Activated naive CD4-positive, alpha-beta T cell treated with anti-CD3 and anti-CD28 coated beads, Interleukin-2, amount 10 ng/mL, durations not matched to agents 5 hours and 36 hours (primary cell): ENCODE data around the gene RADX. TPM values are rescaled to one million over a fixed set of nuclear protein-coding genes. Genes with fewer than 3 reads are reported as not detected.

Experiments used
- microRNA-seq: library from miRNA; unstranded; fragments of <30 nt; microRNA quantifications from one replicate; pipeline ENCODE4 v1.2.0, GENCODE V29; 2022; ENCODE audit warnings: borderline microRNAs expressed, borderline replicate concordance
- total RNA-seq, 2 experiments: library from RNA; stranded (reverse); gene quantifications; one replicate each; pipeline ENCODE4 v1.2.3, GENCODE V29; 2021

The RADX gene
- 1 to 10 TPM; 5.9 to 6.0 TPM for total RNA-seq

GRCh38 chrX:106611679-106612392, at the start of gene RADX:
TSS of gene RADX (plus strand) at chrX:106611978. CDS start at chrX:106612081, 103 bp downstream.

GRCh38 chrX:106726485-106727437, 115.0 kb downstream of the RADX start, which contains the start of gene RNF128:
TSS of gene RNF128 (plus strand) at chrX:106726701. CDS start at chrX:106726914, 213 bp downstream.

Small RNAs within 50 kb of the gene (microRNA-seq; reads per million reads assigned to microRNA genes)
- not detected for gene MIR548AN

Other genes with a start within 250 kb of the RADX start
- not detected for gene RNF128, start 114.7 kb downstream of the RADX start, total RNA-seq
- gene TBC1D8B, start 190.7 kb downstream of the RADX start, total RNA-seq: under 1 TPM; 0.35 to 0.55 TPM